ENCODE data around the gene CBX4. TPM values are rescaled to one million over a fixed set of nuclear protein-coding genes. Genes with fewer than 3 reads are reported as not detected.

The CBX4 gene
- total RNA-seq, 2 experiments from 2014 or later, result 35.0 TPM

DNA sequence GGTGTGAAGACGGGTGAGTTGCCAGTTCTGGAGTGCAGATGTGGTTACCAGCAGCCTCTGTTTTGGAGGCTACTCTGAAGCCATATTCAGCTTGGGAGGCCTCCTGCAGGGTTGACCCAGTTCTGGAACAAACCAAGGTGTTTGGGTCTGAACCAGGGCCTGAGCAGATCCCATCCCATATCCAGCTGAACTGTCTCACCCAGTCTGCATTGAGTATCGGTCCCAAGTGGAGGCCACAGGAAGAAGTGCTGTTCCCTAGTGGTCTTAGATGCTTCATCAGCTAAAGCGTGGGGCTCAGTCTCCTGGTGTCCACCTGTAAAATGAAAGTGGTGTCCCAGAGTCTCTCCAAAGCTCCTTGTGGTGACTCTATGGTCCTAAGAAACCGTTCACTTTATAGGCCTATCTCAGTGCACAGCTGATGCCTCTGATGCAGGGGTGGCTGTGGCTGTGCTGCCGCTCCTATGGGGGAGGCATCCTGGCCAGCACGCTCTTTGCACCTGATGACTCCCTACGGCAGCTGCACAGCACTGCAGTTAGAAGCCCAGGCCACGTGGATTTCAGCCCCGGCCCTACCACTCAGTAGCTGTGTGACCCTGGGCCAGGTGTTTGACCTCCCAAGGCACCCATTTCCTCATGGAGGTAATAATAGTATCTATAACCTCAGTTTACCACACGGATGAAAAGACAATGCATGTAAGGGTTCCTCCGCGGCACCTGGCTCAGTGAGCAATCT, 21.0 kb downstream of the CBX4 start:
- H3K9me3 Mint-ChIP-seq, result no peaks in the 10 kb centered on the region
- DNase-seq, result no peak
- no peak overlapping the region for H3K27ac Mint-ChIP-seq
- H3K4me1 Mint-ChIP-seq, result peaks cover 6% of the 10 kb centered on the region
- POLR2A ChIA-PET, result no interaction called here
- CTCF ChIA-PET, result interaction anchor here (0.9 to 4.4 kb wide), 11 partner anchors 10 to 72 kb away, joined by 3 to 27 read pairs (median 3); partner anchors contain the start of genes CBX4 and CBX8
- H3K27me3 Mint-ChIP-seq, result peaks cover 59% of the 10 kb centered on the region
- no peak overlapping the region for H3K4me3 Mint-ChIP-seq
- no peaks in the 10 kb centered on the region for H3K36me3 Mint-ChIP-seq (ENCODE audit: low read depth)

DNA sequence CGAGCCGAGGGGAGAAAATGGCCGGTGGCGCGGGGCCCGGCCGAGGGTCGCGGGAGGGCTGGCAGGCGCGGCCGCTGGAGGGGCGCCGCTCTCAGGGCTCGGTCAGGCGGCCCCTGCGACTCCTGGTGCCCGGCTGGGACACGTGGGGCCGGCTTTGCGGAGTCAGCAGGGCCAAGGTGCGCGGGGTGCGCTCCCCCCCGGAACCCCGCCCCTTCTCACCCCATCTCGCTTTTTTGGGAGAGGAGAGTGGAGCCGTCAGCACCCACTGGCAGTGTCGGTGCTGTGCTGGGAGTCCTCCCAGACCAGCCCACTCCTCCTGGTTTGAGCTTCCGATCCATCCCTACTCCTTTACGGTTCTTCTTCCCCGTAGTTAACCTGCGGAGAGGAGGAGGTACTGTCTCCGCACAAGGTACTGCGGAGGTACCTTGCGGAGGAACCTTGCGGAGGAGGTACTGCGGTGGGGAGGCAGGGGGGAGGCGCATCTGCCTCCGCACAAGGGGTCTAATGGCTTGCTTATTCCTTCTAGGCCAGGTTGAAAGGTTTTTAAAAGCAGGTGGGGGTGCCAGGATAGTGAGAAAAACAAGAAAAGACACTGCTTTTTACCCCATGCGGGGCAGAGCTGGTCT, 23.3 kb downstream of the CBX4 start:
- H3K36me3 Mint-ChIP-seq (ENCODE audit: low read depth), result no peaks in the 10 kb centered on the region
- H3K4me1 Mint-ChIP-seq, result peaks cover 16% of the 10 kb centered on the region
- peaks cover 60% of the 10 kb centered on the region for H3K27me3 Mint-ChIP-seq
- POLR2A ChIA-PET, result no interaction called here
- H3K9me3 Mint-ChIP-seq, result no peaks in the 10 kb centered on the region
- H3K4me3 Mint-ChIP-seq, result no peak overlapping the region
- no peak for DNase-seq
- H3K27ac Mint-ChIP-seq, result peak overlapping the region; percentile 20
- CTCF ChIA-PET, result interaction anchor here (0.6 to 4.4 kb wide), 4 partner anchors 14 to 38 kb away, joined by 3 to 27 read pairs (median 3); partner anchors contain the start of gene CBX4

DNA sequence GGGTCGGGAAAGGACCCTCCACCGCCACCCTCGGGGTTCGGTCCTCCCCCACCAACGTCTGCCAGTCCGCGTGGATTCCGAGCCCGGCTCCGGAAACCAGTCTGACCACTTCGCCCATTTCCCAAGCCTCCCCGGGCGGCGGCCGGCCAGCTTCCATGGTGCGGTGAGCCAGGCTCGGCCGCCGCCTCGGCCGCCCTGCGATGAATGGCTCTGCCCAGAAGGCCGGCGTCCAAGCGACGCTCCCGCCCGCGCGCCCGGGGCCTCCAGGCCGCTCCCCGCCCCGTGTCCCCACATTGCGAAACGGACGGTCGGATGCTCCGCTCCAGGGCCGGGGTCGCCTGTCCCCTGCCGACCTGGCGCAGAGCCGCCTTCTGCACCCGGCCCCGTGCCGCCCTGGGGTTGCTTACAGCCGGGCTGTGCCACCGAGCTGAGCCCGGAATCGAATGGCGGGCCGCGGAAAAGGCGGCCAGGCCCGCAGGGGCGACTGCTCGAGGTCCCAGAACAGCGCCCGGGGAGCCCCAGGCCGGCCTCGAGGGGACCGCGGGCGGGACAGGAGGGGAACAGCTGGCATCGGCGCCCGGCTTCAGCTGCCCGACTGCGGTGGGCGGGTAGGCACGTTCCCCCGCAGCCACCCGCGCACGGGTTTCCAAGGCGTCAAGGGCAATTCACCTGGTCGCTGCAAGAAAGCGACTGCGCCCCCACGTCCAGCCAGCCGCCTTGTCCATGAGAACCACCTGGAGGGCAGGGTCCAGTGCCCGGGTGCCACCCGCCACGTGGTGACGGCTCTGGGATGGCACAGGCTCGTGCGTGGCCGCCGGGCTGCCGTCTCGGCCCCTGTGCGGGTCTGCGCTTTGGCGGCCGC, 24.0 kb downstream of the CBX4 start:
- Mint-ChIP-seq H3K27ac (no peak overlapping the region), H3K9me3 (no peaks in the 10 kb centered on the region), H3K4me1 (peaks cover 22% of the 10 kb centered on the region), H3K4me3 (no peak overlapping the region), H3K27me3 (peaks cover 60% of the 10 kb centered on the region), H3K36me3 (ENCODE audit: low read depth) (no peaks in the 10 kb centered on the region)
- no peak for DNase-seq
- ChIA-PET CTCF (interaction anchor here (1.2 to 22.3 kb wide), 4 partner anchors 16 to 30 kb away, joined by 3 to 257 read pairs (median 4); partner anchors contain the start of gene CBX4), POLR2A (no interaction called here)

DNA sequence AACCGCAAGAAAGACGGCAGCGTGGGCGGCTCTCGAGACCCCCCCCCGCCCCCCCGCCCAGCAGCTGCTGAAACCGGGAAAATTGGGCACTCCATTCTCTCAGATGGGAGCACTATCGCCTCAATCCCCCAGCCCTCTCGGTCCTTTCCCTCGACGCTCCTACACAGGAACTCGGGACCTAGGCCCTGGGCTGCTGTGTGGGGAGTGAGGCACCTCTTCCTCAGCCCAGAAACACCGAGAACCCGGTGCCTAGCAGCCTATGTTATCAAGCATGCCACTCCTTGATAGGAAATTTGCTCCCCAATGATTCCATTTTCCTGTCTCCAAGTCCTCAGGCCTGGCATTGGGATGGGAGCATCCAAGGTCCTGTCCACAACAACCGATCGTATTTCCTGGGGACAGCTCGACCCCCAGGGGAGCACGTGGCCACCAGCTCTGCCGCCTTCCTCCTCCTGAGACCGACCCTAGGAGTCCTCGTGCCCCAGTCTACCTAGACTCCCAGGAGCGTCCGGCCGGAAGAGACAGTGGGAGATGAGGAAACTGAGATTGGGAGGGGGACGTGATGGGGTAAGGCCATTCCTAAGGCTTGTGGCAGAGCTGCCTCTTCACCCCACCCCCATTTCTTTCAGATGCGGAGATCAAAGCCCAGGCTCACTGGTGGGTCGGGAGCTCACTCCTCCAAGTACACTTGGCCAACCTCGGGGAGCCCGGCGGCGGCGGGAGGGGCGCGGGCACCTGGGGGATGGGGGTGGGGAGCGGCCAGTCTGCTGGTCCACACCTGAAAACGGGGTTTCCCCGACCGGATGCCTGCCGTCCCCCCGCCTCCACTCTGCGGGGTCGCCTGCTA, 24.9 kb downstream of the CBX4 start:
- no peak for DNase-seq
- Mint-ChIP-seq H3K4me1 (peaks cover 23% of the 10 kb centered on the region), H3K27ac (peak overlapping the region; percentile 9), H3K36me3 (ENCODE audit: low read depth) (no peaks in the 10 kb centered on the region), H3K4me3 (peak overlapping the region; percentile 53), H3K27me3 (peaks cover 57% of the 10 kb centered on the region), H3K9me3 (no peaks in the 10 kb centered on the region)
- ChIA-PET CTCF (interaction anchor here (1.1 to 22.3 kb wide), 5 partner anchors 16 to 31 kb away, joined by 3 to 257 read pairs (median 3); partner anchors contain the start of gene CBX4), POLR2A (no interaction called here)

DNA sequence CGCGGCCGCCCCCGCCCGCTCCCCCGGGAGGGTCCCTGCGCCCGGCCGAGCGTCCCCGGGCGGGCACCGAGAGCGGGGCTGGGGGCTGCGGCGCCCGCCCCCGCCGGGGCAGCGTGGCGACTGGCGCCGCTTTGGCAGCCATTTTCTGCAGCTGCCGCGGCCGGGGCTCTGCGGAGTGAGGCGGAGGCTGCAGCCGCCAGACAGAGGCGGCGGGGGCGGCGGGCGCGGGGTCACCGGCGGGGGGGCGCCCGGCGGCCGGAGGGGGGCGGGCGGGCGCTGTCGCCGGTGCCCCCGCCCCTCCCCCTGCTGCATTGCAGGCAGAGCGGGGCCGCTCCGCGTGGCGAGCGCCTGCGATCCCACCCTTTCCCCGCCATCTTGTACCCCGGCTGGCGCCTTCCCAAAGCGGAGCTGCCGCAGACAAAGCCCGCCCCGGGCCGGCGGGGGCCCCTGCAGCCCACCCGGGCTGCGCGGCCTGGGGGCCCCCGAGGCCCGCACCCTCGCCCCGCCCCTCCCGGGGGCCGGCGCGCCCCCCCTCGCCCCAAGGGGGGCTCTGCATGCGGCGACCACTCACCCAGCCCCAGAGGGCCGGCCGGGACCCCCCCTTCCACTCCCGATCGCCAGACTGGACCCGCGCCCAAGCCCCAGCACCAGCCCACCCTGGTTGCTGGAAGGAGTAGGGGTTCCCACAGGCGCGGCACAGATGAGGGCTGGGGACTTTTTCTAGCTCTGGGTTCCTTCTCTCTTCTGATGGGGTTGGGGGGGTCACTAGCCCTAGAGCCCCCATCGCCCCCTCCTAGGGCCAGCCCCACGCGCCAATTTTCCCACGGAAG, 25.7 kb downstream of the CBX4 start:
- POLR2A ChIA-PET, result no interaction called here
- H3K36me3 Mint-ChIP-seq (ENCODE audit: low read depth), result no peaks in the 10 kb centered on the region
- CTCF ChIA-PET, result interaction anchor here (1.1 to 22.3 kb wide), 2 partner anchors 19 to 32 kb away, joined by 3 to 257 read pairs; partner anchors contain the start of gene CBX4
- H3K9me3 Mint-ChIP-seq, result no peaks in the 10 kb centered on the region
- no peak overlapping the region for H3K4me3 Mint-ChIP-seq
- peaks cover 57% of the 10 kb centered on the region for H3K27me3 Mint-ChIP-seq
- DNase-seq, result no peak
- H3K27ac Mint-ChIP-seq, result no peak overlapping the region
- H3K4me1 Mint-ChIP-seq, result peaks cover 26% of the 10 kb centered on the region

DNA sequence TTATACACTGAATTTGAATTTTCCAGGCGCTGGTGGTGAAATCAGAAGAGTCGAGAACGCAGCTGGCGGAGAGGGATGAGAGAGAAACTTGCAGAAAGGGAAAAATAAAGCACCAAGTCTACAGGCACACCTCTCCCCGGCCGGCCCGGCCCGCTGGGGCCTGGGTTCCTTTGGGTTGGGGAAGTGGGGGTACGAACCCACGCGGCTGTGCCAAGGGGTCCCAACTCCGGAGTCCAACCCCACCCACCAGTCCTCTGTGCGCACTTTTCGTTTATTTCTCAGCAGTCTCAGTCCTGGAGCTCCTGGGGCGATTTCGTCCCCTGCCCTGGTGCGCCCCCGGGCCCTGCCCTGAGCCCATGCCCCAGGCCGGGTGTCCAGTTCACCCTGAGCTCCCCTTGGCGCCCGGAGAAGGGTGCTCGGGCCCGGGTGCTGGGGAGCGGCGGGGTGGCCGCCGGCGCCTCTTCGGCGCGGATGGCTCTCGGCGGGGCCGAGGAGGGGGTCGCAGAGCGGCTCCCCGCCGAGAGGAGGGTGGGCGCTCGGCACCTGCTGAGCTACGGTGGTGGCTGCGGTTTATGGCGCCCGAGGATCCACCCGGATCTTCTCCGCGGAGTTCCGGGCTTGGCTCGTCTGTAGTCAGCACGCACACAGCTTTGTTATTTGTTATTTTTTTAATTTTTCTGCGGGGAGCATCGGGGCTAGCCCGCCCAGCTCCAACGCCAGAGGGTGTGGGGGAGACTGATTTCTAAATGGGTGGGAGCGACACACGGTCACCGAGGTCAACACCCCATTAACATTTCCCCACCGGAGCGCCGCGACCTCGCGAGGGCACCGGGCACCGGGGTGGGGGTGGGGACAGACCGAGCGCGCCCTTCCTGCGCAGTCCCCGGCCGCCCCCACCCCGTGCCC, 26.6 kb downstream of the CBX4 start:
- Mint-ChIP-seq H3K27me3 (peaks cover 63% of the 10 kb centered on the region), H3K36me3 (ENCODE audit: low read depth) (no peaks in the 10 kb centered on the region), H3K27ac (peak overlapping the region; percentile 64), H3K9me3 (no peaks in the 10 kb centered on the region), H3K4me3 (peak overlapping the region; percentile 41), H3K4me1 (peaks cover 26% of the 10 kb centered on the region)
- ChIA-PET POLR2A (no interaction called here), CTCF (interaction anchor here (1.4 to 22.3 kb wide), 3 partner anchors 12 to 33 kb away, joined by 5 to 257 read pairs (median 25); partner anchors contain the start of gene CBX4)
- no peak for DNase-seq

DNA sequence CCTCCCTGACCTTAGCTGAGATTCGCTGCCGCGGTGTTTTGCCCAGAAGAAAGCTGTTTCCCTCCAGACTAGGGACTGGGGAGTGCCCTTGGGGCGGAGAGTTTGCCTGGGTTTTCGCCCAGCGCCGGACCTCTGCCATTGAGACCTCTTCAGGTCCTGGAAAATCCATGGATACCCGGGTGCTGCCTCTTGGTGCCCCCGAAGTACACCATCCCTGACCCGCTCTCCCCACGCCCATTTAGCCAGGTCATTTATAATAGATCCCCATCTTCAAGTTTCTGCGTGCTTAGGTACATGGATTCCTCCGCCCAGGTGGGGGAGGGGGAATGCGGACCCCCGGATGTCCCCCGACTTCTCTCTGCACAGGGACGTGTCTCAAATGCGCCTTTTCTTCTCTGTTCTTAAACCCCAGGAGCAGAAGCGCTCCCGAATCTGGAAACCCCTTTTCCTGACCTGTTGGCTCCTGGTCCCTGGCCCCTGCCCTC, 27.3 kb downstream of the CBX4 start:
- H3K4me1 Mint-ChIP-seq, result peaks cover 26% of the 10 kb centered on the region
- no peaks in the 10 kb centered on the region for H3K36me3 Mint-ChIP-seq (ENCODE audit: low read depth)
- H3K27ac Mint-ChIP-seq, result peak overlapping the region; percentile 64
- ChIA-PET POLR2A (no interaction called here), CTCF (interaction anchor here (1.3 to 22.3 kb wide), 4 partner anchors 11 to 33 kb away, joined by 5 to 257 read pairs (median 15); partner anchors contain the start of genes CBX4 and CBX8)
- H3K27me3 Mint-ChIP-seq, result peaks cover 63% of the 10 kb centered on the region
- no peaks in the 10 kb centered on the region for H3K9me3 Mint-ChIP-seq
- peak overlapping the region; percentile 41 for H3K4me3 Mint-ChIP-seq
- DNase-seq, result no peak

DNA sequence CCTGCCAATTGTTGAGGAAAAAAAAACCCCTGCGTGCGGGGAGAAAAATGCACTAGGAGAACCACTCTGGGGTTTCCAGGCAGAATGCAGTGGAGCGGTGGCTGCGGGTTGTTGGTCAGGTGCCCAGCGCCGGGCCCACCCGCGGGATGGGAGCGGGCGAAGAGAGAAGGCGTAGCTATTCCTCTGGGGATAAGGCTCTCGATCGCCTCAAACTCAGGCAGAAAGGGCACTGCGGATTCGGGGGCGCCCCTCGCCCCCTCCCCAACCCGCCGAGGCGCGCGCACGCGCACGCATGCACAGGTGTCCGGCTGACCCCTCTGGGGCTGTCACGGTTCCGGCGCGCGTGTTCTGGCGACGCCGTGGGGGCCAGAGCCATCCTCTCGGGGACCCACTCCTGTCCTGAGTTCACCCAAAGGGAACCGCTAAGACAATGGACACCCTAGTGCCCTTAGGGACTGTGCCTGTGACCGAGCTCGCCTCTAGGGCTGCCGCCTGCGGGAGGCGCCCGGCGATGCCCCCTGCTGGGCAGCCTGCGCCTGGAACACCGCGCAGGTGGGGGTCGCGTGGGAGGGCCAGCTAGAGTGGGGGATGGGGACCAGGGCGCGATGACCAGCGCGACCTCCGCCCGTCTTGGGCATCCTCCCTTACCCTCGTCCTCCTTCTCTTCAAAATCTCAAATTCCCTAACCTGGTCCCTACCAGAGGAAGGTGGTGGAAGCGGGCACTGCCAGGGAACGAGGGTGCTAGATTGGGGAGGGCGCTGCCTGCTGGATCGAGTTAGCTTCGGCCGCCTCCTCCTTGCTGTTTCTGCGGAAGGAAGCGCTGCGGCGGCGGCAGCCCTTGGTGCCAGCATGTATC, 28.0 kb downstream of the CBX4 start:
- ChIA-PET POLR2A (no interaction called here), CTCF (interaction anchor here (1.0 to 22.3 kb wide), 8 partner anchors 9 to 70 kb away, joined by 3 to 257 read pairs (median 5); partner anchors contain the start of genes CBX4 and CBX8)
- peak overlapping the region; percentile 64 for H3K27ac Mint-ChIP-seq
- H3K9me3 Mint-ChIP-seq, result no peaks in the 10 kb centered on the region
- peak; percentile 31 for DNase-seq
- H3K4me3 Mint-ChIP-seq, result peak overlapping the region; percentile 41
- H3K4me1 Mint-ChIP-seq, result peaks cover 26% of the 10 kb centered on the region
- H3K27me3 Mint-ChIP-seq, result peaks cover 63% of the 10 kb centered on the region
- no peaks in the 10 kb centered on the region for H3K36me3 Mint-ChIP-seq (ENCODE audit: low read depth)

DNA sequence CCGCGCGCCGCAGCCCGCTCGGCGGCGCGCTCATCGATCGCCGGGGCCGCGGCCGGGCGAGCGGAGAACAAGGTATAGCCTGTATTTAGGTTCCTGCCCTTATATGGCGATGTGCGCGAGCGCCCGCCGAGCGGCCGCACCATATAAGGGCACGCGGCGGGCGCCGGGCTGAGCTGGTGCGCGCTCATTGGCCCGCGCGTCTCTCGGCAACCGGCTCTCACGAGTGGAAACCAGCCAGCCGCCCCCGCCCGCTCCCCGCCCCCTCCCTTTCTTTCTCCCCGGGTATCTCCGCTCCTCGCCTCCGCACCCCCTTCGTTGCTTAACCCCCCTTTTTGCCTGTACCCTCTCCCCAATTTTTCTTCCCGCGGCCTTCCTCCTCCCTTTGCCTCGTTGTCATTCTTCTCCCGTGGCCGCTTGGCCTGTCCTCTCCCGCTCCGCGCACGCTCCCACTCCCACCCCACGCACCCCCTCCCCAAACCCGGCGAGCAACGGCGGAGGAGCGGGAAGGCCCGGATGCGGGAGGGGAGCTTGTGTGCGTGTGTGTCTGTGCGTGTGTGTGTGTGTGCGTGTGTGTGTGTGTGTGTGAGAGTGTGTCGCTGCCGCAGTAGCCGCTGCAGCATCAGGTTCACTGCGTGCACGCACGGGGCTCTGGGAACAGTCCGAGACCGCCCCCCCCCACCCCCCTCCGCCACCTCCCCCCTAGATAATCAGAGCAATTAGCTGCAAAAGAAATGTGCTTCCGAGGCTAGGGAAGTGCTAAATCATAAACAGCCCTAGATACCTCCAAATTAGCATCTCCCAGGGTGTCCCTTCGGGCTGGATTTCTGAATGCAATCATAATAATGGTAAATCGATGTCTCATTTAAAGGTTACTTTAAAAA, 28.9 kb downstream of the CBX4 start:
- Mint-ChIP-seq H3K4me1 (peaks cover 34% of the 10 kb centered on the region), H3K27me3 (peaks cover 65% of the 10 kb centered on the region), H3K4me3 (no peak overlapping the region), H3K36me3 (ENCODE audit: low read depth) (no peaks in the 10 kb centered on the region), H3K27ac (no peak overlapping the region), H3K9me3 (no peaks in the 10 kb centered on the region)
- DNase-seq, result peak; percentile 79
- ChIA-PET CTCF (interaction anchor here (1.0 to 22.3 kb wide), 10 partner anchors 9 to 69 kb away, joined by 3 to 257 read pairs (median 5); partner anchors contain the start of genes CBX4 and CBX8), POLR2A (no interaction called here)
